CD4-positive, alpha-beta T cell (primary cell): Measurements from ENCODE around the gene TLR9. TPM values are rescaled to one million over a fixed set of nuclear protein-coding genes. Genes with fewer than 3 reads are reported as not detected.

Source experiments
- ATAC-seq: fragments of 200-7000 bp; cut with Tn5 transposase; one replicate; pipeline ENCODE4 v1.10.0; 2022; ENCODE audit warnings: mild to moderate bottlenecking; ENCODE audit not compliant: poor library complexity
- CTCF ChIA-PET: fragments of 350-600 bp; sonication (Branson Sonifier 250); formaldehyde crosslinking; loops from one replicate; lab custom pipeline; 2021; ENCODE audit warnings: antibody characterized with exemption, inconsistent platforms; lab: Charles Lee
- POLR2A ChIA-PET: fragments of 350-600 bp; sonication (Branson Sonifier 250); formaldehyde crosslinking; loops from one replicate; lab custom pipeline; 2021; ENCODE audit warnings: antibody characterized with exemption, inconsistent platforms; lab: Charles Lee
- DNase-seq, 14 experiments: peaks; one replicate each; pipeline ENCODE4 v3.0.0-alpha.2; 2013 to 2020; ENCODE audit warnings: mixed read lengths in 2 of 14
- H3K27ac ChIP-seq, 2 donors: one replicate each; pipeline versions ENCODE4 v1.5.1 to v1.7.0; 2013; ENCODE audit warnings: low read length in 2 of 2, low read depth in 1 of 2, mild to moderate bottlenecking in 1 of 2
- H3K27me3 ChIP-seq, 2 experiments: 1 replicate in 1 of 2; 2 replicates in 1 of 2; pipeline versions ENCODE4 v1.6.1 to v1.7.0; 2013; ENCODE audit warnings: low read length in 2 of 2, control low read depth in 1 of 2, mild to moderate bottlenecking in 1 of 2, moderate library complexity in 1 of 2; ENCODE audit not compliant: insufficient read depth in 2 of 2, control insufficient read depth in 1 of 2
- H3K36me3 ChIP-seq: one replicate; pipeline ENCODE4 v1.6.1; 2013; ENCODE audit warnings: low read length, control low read depth; ENCODE audit not compliant: insufficient read depth
- H3K4me1 ChIP-seq: one replicate; pipeline ENCODE4 v1.6.1; 2013; ENCODE audit warnings: low read length, control low read depth; ENCODE audit not compliant: insufficient read depth
- H3K4me3 ChIP-seq: one replicate; pipeline ENCODE4 v1.5.1; 2013; ENCODE audit warnings: mild to moderate bottlenecking, low read length, moderate library complexity
- H3K9me3 ChIP-seq, 2 experiments: 1 replicate in 1 of 2; 2 replicates in 1 of 2; pipeline versions ENCODE4 v1.6.1 to v1.7.0; 2013; ENCODE audit warnings: low read length in 2 of 2, mild to moderate bottlenecking in 2 of 2, control low read depth in 1 of 2, moderate library complexity in 1 of 2; ENCODE audit not compliant: control insufficient read depth in 1 of 2, insufficient read depth in 1 of 2
- H3K27ac Mint-ChIP-seq: one replicate; pipeline ENCODE4 v1.8.0; 2020; ENCODE audit warnings: mixed read lengths
- H3K27me3 Mint-ChIP-seq: one replicate; pipeline ENCODE4 v1.8.0; 2021; ENCODE audit warnings: mixed read lengths
- H3K36me3 Mint-ChIP-seq: one replicate; pipeline ENCODE4 v1.8.0; 2021; ENCODE audit warnings: low read depth, mixed read lengths
- H3K4me1 Mint-ChIP-seq: one replicate; pipeline ENCODE4 v1.8.0; 2021; ENCODE audit warnings: low read depth, mixed read lengths
- H3K4me3 Mint-ChIP-seq: one replicate; pipeline ENCODE4 v1.8.0; 2020; ENCODE audit warnings: mild to moderate bottlenecking, mixed read lengths
- H3K9me3 Mint-ChIP-seq: one replicate; pipeline ENCODE4 v1.8.0; 2020; ENCODE audit warnings: mixed read lengths
- CTCF ChIP-seq: fragments of 200-600 bp; IDR thresholded peaks from one replicate; pipeline ENCODE4 v1.8.0; 2022; ENCODE audit warnings: antibody characterized with exemption, mild to moderate bottlenecking
- intact Hi-C, 2 experiments: fragments of 100-400 bp; cut with DNase I in 1 of 2; cut with micrococcal nuclease in 1 of 2; formaldehyde crosslinking; loops; one replicate each; pipeline versions ENCODE4 v1.15.1 to v1.9.0; 2023 to 2025; cut with DNase I, micrococcal nuclease
- microRNA-seq: library from miRNA; unstranded; fragments of <30 nt; microRNA quantifications from one replicate; pipeline ENCODE4 v1.2.0, GENCODE V29; 2021; ENCODE audit warnings: borderline microRNAs expressed, borderline replicate concordance
- total RNA-seq, 174 experiments: library from RNA in 2 of 174; stranded (reverse) in 2 of 174; gene quantifications; one replicate each; pipeline ENCODE4 v1.2.3 and lab custom pipeline; 2021 to 2026

The TLR9 gene
- total RNA-seq, 2 experiments from 2014 or later: 0.08 to 0.17 TPM

GRCh38 chr3:52173101-52173500 lies 52.3 kb downstream of the TLR9 start:
- Histone ChIP-seq H3K36me3 (no peaks in the 10 kb centered on the region), H3K27me3 (no peaks in the 10 kb centered on the region), H3K27ac (no peak overlapping the region), H3K4me3 (no peak overlapping the region), H3K4me1 (no peaks in the 10 kb centered on the region), H3K9me3 (no peaks in the 10 kb centered on the region)
- no peaks in the 10 kb centered on the region for H3K4me1 Mint-ChIP-seq
- no peaks in the 10 kb centered on the region for H3K27me3 Mint-ChIP-seq
- ChIA-PET POLR2A (no interaction called here), CTCF (no interaction called here)
- DNase-seq (no peak), ATAC-seq (no peak)
- intact Hi-C loops: no loop called here
- H3K9me3 Mint-ChIP-seq: no peaks in the 10 kb centered on the region
- no peak overlapping the region for H3K27ac Mint-ChIP-seq
- no peak for TF ChIP-seq CTCF
- no peak overlapping the region for H3K4me3 Mint-ChIP-seq
- no peaks in the 10 kb centered on the region for H3K36me3 Mint-ChIP-seq

DNA sequence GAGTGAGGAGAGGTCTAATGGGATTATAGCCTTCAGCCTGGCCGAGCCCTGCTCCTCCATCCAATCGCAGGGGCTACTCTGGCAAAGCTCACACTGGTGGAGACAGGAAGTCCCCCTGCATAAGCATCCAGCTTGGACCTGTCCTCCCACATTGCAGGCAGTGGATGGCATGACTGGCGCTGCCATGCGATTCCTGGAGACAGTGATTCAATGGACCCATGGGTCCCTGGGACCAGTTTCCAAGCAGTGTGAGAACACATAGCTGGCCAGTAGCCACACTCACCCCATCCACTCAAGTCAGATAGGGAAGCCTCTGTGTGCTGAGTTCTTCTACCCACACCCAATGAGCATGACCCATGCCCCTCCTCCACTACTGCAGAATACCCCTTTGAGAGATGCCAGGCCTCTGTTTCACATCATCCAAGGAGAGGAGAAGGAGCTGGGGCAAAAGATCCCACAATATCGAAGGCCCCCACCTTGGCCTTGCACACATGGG lies 53.1 kb downstream of the TLR9 start:
- no peaks in the 10 kb centered on the region for H3K27me3 ChIP-seq
- TF ChIP-seq CTCF: no peak
- H3K36me3 ChIP-seq: no peaks in the 10 kb centered on the region
- Mint-ChIP-seq H3K27me3 (no peaks in the 10 kb centered on the region), H3K4me1 (no peaks in the 10 kb centered on the region), H3K9me3 (no peaks in the 10 kb centered on the region), H3K4me3 (no peak overlapping the region), H3K27ac (no peak overlapping the region), H3K36me3 (no peaks in the 10 kb centered on the region)
- H3K4me1 ChIP-seq: no peaks in the 10 kb centered on the region
- DNase-seq (no peak), ATAC-seq (no peak)
- H3K4me3 ChIP-seq: no peak overlapping the region
- intact Hi-C loops: no loop called here
- no peak overlapping the region for H3K27ac ChIP-seq
- POLR2A ChIA-PET: no interaction called here
- CTCF ChIA-PET: no interaction called here
- no peaks in the 10 kb centered on the region for H3K9me3 ChIP-seq

DNA sequence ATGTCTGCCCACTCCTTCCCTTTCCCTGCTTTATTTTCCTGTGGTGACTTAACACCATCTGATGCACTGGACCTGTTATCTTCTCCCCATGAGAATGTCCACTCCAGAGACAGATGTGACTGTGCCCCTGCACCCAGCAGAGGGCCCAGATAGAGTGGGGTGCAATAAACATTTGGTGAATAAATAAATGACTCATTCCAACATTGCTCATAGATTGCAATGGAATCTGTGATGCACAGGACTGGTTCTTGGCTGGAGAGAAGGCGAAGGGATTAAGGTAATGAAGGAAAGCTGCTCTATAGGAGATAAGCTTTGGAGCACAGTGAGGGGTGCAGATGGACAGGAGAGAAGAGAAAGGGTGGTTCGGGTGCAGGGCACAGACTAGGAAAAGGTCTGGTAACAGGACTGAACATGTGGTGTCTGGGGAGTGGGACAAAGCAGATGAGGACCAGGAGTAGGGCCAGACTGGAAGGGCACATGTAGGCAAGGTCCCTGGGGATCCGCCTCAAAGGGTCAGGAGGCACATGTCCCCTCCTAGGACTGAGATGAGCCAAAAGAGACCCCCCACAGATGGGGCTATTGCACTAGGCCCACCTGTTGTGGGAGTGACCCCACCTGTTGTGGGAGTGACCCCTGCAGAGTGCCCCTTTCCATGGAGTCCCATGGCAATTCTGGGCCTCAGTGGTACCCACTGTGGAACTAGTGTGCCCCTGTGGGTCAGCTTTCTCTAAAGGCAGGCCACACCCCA lies 53.8 kb downstream of the TLR9 start:
- Histone ChIP-seq H3K4me3 (no peak overlapping the region), H3K4me1 (no peaks in the 10 kb centered on the region), H3K36me3 (no peaks in the 10 kb centered on the region), H3K27me3 (no peaks in the 10 kb centered on the region), H3K9me3 (no peaks in the 10 kb centered on the region), H3K27ac (no peak overlapping the region)
- ChIA-PET POLR2A (no interaction called here), CTCF (no interaction called here)
- intact Hi-C loops: no loop called here
- Mint-ChIP-seq H3K27me3 (no peaks in the 10 kb centered on the region), H3K4me3 (no peak overlapping the region), H3K27ac (no peak overlapping the region), H3K36me3 (no peaks in the 10 kb centered on the region), H3K9me3 (no peaks in the 10 kb centered on the region), H3K4me1 (no peaks in the 10 kb centered on the region)
- DNase-seq (no peak), ATAC-seq (no peak)
- TF ChIP-seq CTCF: no peak

Small RNA genes lying within 50 kb of the gene (microRNA-seq; reads per million reads assigned to microRNA genes)
- gene MIRLET7G: 386,313 reads per million, percentile 100 among the genes with 10 or more reads in this experiment

Other genes starting within 250 kb of the TLR9 start
- 1 to 10 TPM; 4.9 TPM for gene ACY1, start 242.1 kb downstream of the TLR9 start, total RNA-seq
- gene RPL29, start 229.8 kb downstream of the TLR9 start, total RNA-seq: 1,000 to 10,000 TPM; 1,843 to 1,901 TPM
- gene DUSP7, start 169.1 kb downstream of the TLR9 start, total RNA-seq: 1 to 10 TPM; 4.8 to 5.2 TPM
- gene POC1A, start 71.2 kb downstream of the TLR9 start, total RNA-seq: under 1 TPM; 0.22 to 0.39 TPM
- 1 to 10 TPM; 6.0 to 7.0 TPM for gene ALAS1, start 27.5 kb downstream of the TLR9 start, total RNA-seq
- gene TWF2, start 13.5 kb upstream of the TLR9 start, total RNA-seq: 10 to 100 TPM; 17.4 to 21.7 TPM
- gene PPM1M, start 20.1 kb upstream of the TLR9 start, total RNA-seq: 10 to 100 TPM; 36.7 to 40.2 TPM
- gene WDR82, start 53.0 kb upstream of the TLR9 start, total RNA-seq: 100 to 1,000 TPM; 114 TPM
- gene GLYCTK, start 62.2 kb upstream of the TLR9 start, total RNA-seq: 10 to 100 TPM; 24.4 to 24.6 TPM
- 10 to 100 TPM; 49.7 to 50.7 TPM for gene DNAH1, start 90.7 kb upstream of the TLR9 start, total RNA-seq
- 100 to 1,000 TPM; 149 to 157 TPM for gene BAP1, start 184.4 kb upstream of the TLR9 start, total RNA-seq
- 10 to 100 TPM; 13.3 to 13.8 TPM for gene PHF7, start 185.0 kb upstream of the TLR9 start, total RNA-seq
- gene SEMA3G, start 219.5 kb upstream of the TLR9 start, total RNA-seq: under 1 TPM; 0.34 to 0.69 TPM
- gene TNNC1, start 228.4 kb upstream of the TLR9 start, total RNA-seq: 1 to 10 TPM; 5.3 to 6.6 TPM
- 100 to 1,000 TPM; 160 to 163 TPM for gene NISCH, start 230.0 kb upstream of the TLR9 start, total RNA-seq